ENCODE results near the gene GASK1A. TPM values are rescaled to one million over a fixed set of nuclear protein-coding genes. Genes with fewer than 3 reads are reported as not detected.

The GASK1A gene
- total and polyA plus RNA-seq, 2 of the 8 experiments (the other 6 are each of a cell fraction or from before 2014, with no cell fraction given) = 4.7 to 7.9 TPM

- no peak for TF ChIP-seq CHD7 (IDR thresholded peaks at IDR 0.05; ENCODE audit: insufficient replicate concordance, low read length)
- no peak for TF ChIP-seq POU5F1 (IDR thresholded peaks at IDR 0.05; ENCODE audit: low read depth, low read length)
- no peak for TF ChIP-seq RFX5 (IDR thresholded peaks at IDR 0.05; ENCODE audit: borderline replicate concordance, low read depth, low read length)
- TF ChIP-seq SP2 (IDR thresholded peaks at IDR 0.05; ENCODE audit: low read length) = no peak
- no peak for TF ChIP-seq RNF2 (IDR thresholded peaks at IDR 0.05; ENCODE audit: borderline replicate concordance, low read depth, low read length, missing control alignments, poor library complexity, severe bottlenecking)
- TF ChIP-seq ATF2 (IDR thresholded peaks at IDR 0.05; ENCODE audit: low read length) = no peak
- no peak for TF ChIP-seq KDM5A (IDR thresholded peaks at IDR 0.05; ENCODE audit: low read length)
- TF ChIP-seq ASH2L (IDR thresholded peaks at IDR 0.05; ENCODE audit: low read length) = no peak
- no peak for TF ChIP-seq SAP30 (IDR thresholded peaks at IDR 0.05; ENCODE audit: insufficient read depth, insufficient replicate concordance, low read length)
- no peak for TF ChIP-seq FOSL1 (IDR thresholded peaks at IDR 0.05; ENCODE audit: insufficient read depth, low read depth, low read length)
These were observed 55.1 kb downstream of the GASK1A start (continued) for GRCh38 chr3:43034200-43034599.
